NOMO-1 (cell line): ENCODE results near the gene ABI3BP.

Experiments
- DNase-seq, 2 experiments: peaks; one replicate each; lab custom pipeline; 2025; ENCODE audit not compliant: unreplicated experiment in 2 of 2; lab: John Stamatoyannopoulos, UW

The ABI3BP gene

DNA sequence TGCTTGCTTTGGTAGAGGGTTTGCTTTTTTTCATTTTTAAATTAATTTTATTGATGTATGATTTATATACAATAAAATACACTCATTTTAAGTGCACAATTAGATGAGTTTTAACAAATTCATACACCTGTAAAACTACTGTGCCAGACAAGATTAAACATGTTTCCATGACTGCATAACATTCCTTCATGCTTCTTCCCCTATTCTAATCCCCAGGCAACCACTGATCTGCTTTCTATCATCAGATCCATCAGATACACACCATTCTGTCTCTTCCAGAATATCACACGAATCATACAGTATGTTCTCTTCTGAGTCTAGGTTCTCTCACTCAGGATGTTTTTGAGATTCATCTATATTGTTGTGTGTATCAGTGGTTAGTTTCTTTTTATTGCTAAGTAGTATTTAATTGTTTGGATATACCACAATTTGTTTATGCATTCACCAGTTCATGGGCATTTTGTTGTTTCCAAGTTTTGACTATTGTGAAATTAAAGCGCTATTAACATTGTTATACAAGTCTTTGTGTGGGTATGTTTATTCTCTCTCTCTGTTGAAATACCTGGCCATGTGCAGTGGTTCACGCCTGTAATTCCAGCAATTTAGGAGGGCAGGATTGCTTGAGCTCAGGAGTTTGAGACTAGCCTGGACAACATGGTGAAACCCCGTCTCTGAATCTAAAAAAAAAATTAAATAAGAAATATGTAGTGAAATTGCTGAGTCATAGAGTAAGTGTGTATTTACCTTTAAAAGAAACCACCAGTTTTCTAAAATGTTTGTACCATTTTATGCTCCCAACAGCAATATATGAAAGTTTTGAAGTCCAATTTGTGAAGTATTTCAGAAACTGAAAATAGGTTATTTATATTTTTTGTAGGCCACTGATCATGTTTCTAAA, 290.9 kb downstream of the ABI3BP start:
- no peak for DNase-seq

DNA sequence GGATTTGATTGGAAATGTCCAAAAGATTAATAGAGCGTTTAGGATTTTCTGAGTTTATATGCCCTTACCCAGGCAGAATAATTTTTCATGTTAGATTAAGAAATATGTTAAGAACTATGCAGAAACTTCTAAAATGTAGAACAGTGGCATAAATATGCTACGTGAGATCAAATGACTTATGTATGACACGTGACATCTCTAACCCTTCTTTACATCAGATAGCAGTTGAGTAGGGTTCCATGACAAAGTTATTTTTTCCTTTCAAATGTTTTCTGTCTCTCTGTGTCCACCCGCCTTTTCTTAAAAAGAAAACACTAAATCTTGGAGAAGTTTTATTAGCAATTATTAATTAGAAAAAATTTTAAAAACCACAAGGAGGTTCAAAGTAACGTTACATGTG, 292.5 kb downstream of the ABI3BP start:
- no peak for DNase-seq
